GM21447 (cell line): ENCODE measurements around the gene PCGF5.
"Not testable (repeated sequence)": the region's sequence is repeated elsewhere in the genome, so short reads cannot be mapped to it uniquely, and the experiment has no call there.

Source experiments
- ATAC-seq: cut with Tn5 transposase; IDR thresholded peaks from one replicate; pipeline ENCODE4 v1.9.1; 2021; ENCODE audit not compliant: unreplicated experiment

PCGF5 gene

DNA sequence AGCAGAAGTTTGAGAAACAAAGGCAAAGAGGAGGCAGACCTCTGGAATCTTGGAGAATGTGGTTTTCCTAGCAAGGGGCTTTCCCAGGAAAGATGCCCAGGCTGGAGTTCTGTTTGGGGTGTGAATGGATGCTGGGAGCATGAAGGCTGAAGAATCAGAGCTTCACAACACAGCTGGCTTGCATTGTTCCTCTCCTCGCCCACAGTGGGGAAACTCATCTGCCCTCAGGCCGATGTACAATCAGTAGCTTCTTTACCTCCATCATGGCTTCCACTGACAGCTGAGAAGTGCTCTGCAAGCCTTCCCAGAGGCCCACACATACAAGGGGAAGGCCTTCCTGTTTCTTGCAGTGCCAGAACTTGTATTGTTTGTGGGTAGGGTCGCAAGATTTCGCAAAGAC is 98.9 kb downstream of the PCGF5 start:
- ATAC-seq = no peak

DNA sequence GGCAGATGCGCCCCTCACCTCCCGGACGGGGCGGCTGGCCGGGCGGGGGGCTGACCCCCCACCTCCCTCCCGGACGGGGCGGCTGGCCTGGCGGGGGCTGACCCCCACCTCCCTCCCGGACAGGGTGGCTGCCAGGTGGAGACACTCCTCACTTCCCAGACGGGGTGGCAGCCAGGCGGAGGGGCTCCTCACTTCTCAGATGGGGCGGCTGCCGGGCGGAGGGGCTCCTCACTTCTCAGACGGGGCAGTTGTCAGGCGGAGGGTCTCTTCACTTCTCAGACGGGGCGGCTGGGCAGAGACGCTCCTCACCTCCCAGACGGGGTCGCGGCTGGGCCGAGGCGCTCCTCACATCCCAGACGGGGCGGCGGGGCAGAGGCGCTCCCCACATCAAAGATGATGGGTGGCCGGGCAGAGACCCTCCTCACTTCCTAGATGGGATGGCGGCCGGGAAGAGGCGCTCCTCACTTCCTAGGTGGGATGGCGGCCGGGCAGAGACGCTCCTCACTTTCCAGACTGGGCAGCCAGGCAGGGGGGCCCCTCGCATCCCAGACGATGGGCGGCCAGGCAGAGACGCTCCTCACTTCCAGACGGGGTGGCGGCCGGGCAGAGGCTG is 102.9 kb downstream of the PCGF5 start:
- ATAC-seq = not testable (repeated sequence)

DNA sequence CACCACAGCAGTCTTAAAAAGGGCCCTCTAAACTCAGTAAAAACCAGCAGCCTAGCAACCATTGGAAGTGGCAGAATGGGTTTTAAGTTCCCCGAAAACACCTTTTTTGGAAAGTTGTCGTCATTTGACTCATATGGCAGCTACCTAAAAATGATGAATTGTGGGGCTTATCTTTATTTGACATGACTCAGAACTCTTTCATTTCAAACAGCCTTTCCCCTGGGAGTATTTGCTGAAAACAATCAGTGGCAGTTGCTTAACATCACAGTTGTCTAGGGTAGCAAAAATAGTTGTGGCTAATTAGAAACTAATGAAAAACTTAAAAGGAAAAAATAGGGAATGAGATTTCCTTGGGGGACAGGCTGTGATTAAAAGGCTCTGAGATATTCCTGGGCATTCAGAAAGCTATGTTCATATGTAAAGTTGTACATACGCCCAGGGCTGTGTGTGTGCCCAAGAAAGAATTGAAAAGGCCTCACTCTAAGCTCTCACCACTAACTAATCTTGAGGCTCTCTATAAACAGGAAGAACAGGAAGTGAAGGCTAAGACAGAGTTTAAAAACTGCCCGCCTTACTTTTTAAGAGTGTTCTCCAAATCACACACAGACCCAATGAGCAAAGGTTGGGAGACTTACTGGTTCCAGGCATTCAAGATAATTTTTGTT is 108.0 kb downstream of the PCGF5 start:
- ATAC-seq = no peak
